Kidney (tissue), 14 donors: ENCODE results near the gene CUL4A. TPM values are rescaled to one million over a fixed set of nuclear protein-coding genes. Genes with fewer than 3 reads are reported as not detected.

Source experiments
- DNase-seq, 5 donors: peaks; one replicate each; pipeline ENCODE4 v3.0.0-alpha.2; 2013 to 2020
- FAIRE-seq: peaks from 2 replicates; lab custom pipeline; 2012; peaks lifted over from hg19 to GRCh38; lab: Jason Lieb, UNC
- H3K27ac ChIP-seq, 2 donors: one replicate each; pipeline ENCODE4 v1.7.0; 2013; ENCODE audit warnings: low read depth in 2 of 2, low read length in 2 of 2, inconsistent platforms in 1 of 2
- H3K27me3 ChIP-seq: one replicate; pipeline ENCODE4 v1.7.1; 2013; ENCODE audit warnings: low read length, inconsistent platforms; ENCODE audit not compliant: control insufficient read depth, insufficient read depth
- H3K36me3 ChIP-seq, 3 donors: one replicate each; pipeline versions ENCODE4 v1.7.0 to v1.7.1; 2013; ENCODE audit warnings: low read length in 3 of 3, control low read depth in 1 of 3, inconsistent platforms in 1 of 3; ENCODE audit not compliant: insufficient read depth in 3 of 3, control insufficient read depth in 2 of 3
- H3K4me1 ChIP-seq, 3 donors: one replicate each; pipeline versions ENCODE4 v1.7.0 to v1.7.1; 2013; ENCODE audit warnings: low read length in 3 of 3, inconsistent platforms in 1 of 3, low read depth in 1 of 3; ENCODE audit not compliant: control insufficient read depth in 2 of 3, insufficient read depth in 2 of 3
- H3K4me3 ChIP-seq, 3 donors: one replicate each; pipeline versions ENCODE4 v1.7.0 to v1.8.1; 2013; ENCODE audit warnings: low read length in 3 of 3, control low read depth in 1 of 3, inconsistent platforms in 1 of 3
- H3K9ac ChIP-seq, 3 donors: one replicate each; pipeline versions ENCODE4 v1.7.0 to v1.7.1; 2013; ENCODE audit warnings: low read length in 3 of 3, control low read depth in 1 of 3, inconsistent platforms in 1 of 3
- H3K9me3 ChIP-seq, 3 donors: one replicate each; pipeline versions ENCODE4 v1.7.0 to v1.7.1; 2013; ENCODE audit warnings: low read length in 3 of 3, control low read depth in 1 of 3, inconsistent platforms in 1 of 3; ENCODE audit not compliant: control insufficient read depth in 2 of 3, insufficient read depth in 1 of 3
- intact Hi-C: fragments of 100-400 bp; cut with DNase I; formaldehyde crosslinking; loops from one replicate; pipeline ENCODE4 v1.11.1; 2022
- polyA plus RNA-seq: library from polyadenylated mRNA; stranded (reverse); fragments of 350-450 nt; fragmentation: Illumina TruSeq; extraction: RNeasy Lipid Tissue Mini Kit (QIAGEN cat#74804); gene quantifications from one replicate; pipeline ENCODE4 v1.2.3, GENCODE V29; 2014; ENCODE audit warnings: low read depth, low replicate concordance; ENCODE audit not compliant: insufficient read depth
- total RNA-seq: library from RNA; stranded (reverse); fragmentation: NEBNext Ultra II Directional; extraction: Animal tissue kit (Norgen Biotek cat#: 25700); gene quantifications from one replicate; pipeline ENCODE4 v1.2.1, GENCODE V29; 2021
- TF ChIP-seq, protein P1 (sequence below): IDR thresholded peaks from 3 replicates; pipeline ENCODE4 v1.5.1; 2012; ENCODE audit warnings: mild to moderate bottlenecking, moderate library complexity, borderline replicate concordance; ENCODE audit not compliant: insufficient read depth; ENCODE audit errors: extremely low read depth
- donor health status: control.
- donor health status: control.
- donor health status: control.
- donor health status: control.
- donor health status: control.
- donor health status: DM: yes; HTN: yes; CAD: no.
- donor health status: Normal renal cell carcinoma (clear cell type).

CUL4A gene
- total and polyA plus RNA-seq, 2 donors from 2014 or later = 26.5 to 62.5 TPM

DNA sequence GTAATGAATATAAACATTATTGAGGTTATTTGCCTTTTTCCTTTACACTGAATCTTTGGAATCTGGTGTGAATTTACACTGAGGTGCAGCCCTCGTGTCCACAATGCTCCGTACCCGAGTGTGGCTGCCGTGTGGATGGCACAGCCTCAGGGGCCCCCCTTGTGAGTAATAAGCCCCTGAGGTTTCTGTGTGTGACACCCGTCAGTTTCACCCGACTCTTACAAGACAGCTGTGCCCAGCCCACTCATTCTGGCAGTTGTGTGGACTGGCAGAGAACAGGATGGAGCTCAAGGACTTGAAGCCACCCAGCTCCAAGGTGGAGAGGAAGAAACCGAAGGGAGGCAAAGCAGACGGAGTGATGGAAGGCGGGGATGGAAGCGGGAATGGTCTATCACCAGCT, 43.1 kb upstream of the CUL4A start:
- DNase-seq (no peak), FAIRE-seq (no peak)
- Histone ChIP-seq H3K36me3 (peaks cover 0 to 4% (median 0%) of the 10 kb centered on the region in 3 donors), H3K27me3 (no peaks in the 10 kb centered on the region), H3K4me1 (peaks cover 0 to 9% (median 0%) of the 10 kb centered on the region in 3 donors), H3K9ac (no peak overlapping the region), H3K27ac (no peak overlapping the region), H3K9me3 (no peaks in the 10 kb centered on the region), H3K4me3 (no peak overlapping the region)
- intact Hi-C loops = no loop called here
- TF ChIP-seq, protein P1, sequence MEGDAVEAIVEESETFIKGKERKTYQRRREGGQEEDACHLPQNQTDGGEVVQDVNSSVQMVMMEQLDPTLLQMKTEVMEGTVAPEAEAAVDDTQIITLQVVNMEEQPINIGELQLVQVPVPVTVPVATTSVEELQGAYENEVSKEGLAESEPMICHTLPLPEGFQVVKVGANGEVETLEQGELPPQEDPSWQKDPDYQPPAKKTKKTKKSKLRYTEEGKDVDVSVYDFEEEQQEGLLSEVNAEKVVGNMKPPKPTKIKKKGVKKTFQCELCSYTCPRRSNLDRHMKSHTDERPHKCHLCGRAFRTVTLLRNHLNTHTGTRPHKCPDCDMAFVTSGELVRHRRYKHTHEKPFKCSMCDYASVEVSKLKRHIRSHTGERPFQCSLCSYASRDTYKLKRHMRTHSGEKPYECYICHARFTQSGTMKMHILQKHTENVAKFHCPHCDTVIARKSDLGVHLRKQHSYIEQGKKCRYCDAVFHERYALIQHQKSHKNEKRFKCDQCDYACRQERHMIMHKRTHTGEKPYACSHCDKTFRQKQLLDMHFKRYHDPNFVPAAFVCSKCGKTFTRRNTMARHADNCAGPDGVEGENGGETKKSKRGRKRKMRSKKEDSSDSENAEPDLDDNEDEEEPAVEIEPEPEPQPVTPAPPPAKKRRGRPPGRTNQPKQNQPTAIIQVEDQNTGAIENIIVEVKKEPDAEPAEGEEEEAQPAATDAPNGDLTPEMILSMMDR = no peak

DNA sequence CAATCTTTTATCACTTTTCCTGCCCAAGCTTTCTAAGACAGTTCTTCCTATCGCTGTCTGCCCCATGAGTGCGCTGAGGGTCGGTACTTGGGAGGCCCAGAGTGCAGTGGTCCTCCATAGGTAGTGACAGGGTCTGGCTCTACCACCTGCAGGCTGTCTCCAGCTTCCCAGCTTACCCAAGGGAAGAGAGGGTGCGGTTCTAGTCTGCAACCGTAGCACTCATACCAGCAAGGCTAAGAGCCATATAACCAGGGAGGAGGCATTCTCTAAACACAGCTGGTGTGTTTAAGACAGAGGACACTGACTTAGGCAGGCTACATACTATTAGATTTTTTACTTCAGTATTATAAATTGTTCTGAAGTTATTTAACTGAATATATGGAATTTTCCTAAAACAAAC, 42.7 kb upstream of the CUL4A start:
- Histone ChIP-seq H3K27ac (no peak overlapping the region), H3K27me3 (no peaks in the 10 kb centered on the region), H3K9me3 (no peaks in the 10 kb centered on the region), H3K9ac (no peak overlapping the region), H3K4me3 (no peak overlapping the region), H3K36me3 (peaks cover 0 to 4% (median 2%) of the 10 kb centered on the region in 3 donors), H3K4me1 (peaks cover 0 to 9% (median 0%) of the 10 kb centered on the region in 3 donors)
- FAIRE-seq (no peak), DNase-seq (no peak)
- TF ChIP-seq, protein P1 = no peak
- intact Hi-C loops = no loop called here

DNA sequence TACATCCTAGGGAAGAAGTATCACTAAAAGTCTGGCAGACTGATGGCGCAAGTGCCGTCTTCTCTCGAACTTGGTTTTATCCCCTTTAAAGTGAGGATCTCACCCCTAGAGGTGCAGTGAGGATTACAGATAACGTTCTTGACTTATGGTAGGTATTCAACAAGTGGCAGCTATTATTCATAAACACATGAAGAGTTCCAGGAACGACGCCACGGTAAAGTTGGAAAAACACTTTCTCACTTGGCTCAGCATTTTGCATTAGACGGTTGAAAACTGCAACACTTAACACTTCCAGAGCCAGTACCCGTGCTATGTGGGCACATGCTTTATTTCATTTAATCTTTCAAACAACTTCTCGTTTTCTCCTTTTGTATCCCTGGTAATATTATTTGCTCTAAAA, 42.3 kb upstream of the CUL4A start:
- Histone ChIP-seq H3K27me3 (no peaks in the 10 kb centered on the region), H3K9ac (no peak overlapping the region), H3K4me3 (no peak overlapping the region), H3K9me3 (no peaks in the 10 kb centered on the region), H3K27ac (no peak overlapping the region), H3K4me1 (peaks cover 0 to 9% (median 0%) of the 10 kb centered on the region in 3 donors), H3K36me3 (peaks cover 0 to 5% (median 4%) of the 10 kb centered on the region in 3 donors)
- FAIRE-seq (no peak), DNase-seq (no peak)
- intact Hi-C loops = no loop called here
- TF ChIP-seq, protein P1 = no peak

DNA sequence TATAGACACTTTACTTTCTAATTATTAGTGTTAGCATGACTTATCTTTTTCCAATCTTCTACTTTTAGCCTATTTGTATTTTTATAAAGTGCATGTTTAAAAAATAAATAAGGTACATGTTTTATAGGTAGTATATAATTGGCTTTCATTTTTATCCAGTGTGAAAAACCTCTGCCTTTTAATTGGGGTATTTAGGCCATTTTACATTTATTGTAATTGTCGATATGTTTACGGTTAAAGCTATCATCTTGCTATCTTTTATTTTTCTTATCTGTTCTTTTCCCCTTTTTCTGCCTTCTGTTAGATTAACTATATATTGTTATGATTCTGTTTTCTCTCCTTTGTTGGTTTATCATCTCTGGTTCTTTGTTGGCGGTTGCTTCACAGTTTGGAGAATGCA, 41.8 kb upstream of the CUL4A start:
- peaks cover 0 to 5% (median 4%) of the 10 kb centered on the region in 3 donors for H3K36me3 ChIP-seq
- intact Hi-C loops = no loop called here
- H3K27me3 ChIP-seq = no peaks in the 10 kb centered on the region
- H3K9me3 ChIP-seq = no peaks in the 10 kb centered on the region
- DNase-seq (no peak), FAIRE-seq (no peak)
- peaks cover 0 to 9% (median 4%) of the 10 kb centered on the region in 3 donors for H3K4me1 ChIP-seq
- TF ChIP-seq, protein P1 = no peak
- no peak overlapping the region for H3K4me3 ChIP-seq
- H3K27ac ChIP-seq = no peak overlapping the region
- no peak overlapping the region for H3K9ac ChIP-seq
